ENCODE data around the gene PRKCZ. TPM values are rescaled to one million over a fixed set of nuclear protein-coding genes. Genes with fewer than 3 reads are reported as not detected.

The PRKCZ gene
- total RNA-seq, 1 donor from 2014 or later, result 3.5 TPM

DNA sequence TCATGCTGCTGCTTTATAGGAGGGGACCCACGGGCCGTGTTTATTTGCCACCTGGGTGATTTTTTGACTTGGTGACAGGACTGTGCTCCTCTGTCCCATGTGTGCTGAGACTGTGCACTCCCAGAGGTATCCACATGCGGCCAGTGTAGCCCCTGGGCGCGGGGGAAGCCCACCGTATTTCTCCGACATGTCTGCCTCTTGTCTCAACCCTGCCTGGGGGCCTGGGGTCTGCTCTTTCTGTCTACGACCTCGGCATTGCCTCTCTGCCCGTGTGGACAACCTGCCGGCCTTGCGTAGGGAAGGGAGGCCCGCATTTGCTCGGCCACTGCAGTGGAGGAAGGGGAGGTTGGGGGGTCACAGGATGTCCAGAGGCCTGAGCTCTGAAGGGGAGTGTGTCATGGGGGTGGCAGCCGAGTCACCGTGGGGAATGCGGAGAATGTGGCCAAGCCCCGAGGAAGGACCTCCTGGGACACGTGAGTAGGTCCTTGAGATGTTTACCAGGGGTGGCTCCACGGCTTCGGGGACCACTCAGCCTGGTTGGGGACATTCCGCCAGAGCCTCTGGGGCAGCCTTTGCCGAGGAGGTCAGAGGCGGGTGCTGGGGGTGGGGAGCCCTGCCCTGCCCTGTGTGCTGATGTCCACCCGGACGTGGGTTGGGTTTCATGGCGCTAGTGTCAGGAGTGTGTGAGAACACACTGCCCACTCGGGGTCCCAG, 11.0 kb downstream of the PRKCZ start:
- intact Hi-C loops (cut with micrococcal nuclease), result no loop called here

- intact Hi-C loops (cut with micrococcal nuclease), result no loop called here
These were observed 15.5 kb downstream of the PRKCZ start for GRCh38 chr1:2065699-2066098.

GRCh38 chr1:2067393-2067792, 17.2 kb downstream of the PRKCZ start:
- intact Hi-C loops (cut with micrococcal nuclease), result no loop called here

DNA sequence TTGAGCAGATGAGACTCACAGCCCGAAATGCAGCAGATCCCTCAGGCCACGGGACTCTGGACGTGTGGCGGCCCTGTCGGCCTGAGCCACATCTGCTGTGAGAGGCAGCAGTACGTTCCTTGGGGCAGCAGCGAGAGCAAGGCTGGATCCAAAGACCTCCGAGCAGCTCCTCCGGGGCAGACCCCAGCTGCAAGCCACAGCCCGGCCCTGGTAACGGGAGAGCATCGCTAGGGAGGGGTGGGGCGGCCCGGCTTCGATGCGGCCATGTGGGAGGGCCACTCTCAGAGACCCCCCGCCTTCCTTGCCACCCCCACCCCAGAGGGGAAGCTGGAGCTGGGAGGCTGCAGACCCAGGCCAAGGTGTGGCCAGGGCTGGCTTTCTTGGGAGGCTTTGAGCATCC, 17.8 kb downstream of the PRKCZ start:
- intact Hi-C loops (cut with micrococcal nuclease), result no loop called here

- intact Hi-C loops (cut with micrococcal nuclease), result no loop called here
These were observed 18.7 kb downstream of the PRKCZ start for GRCh38 chr1:2068951-2069350.

- intact Hi-C loops (cut with micrococcal nuclease), result no loop called here
These were observed 19.8 kb downstream of the PRKCZ start for GRCh38 chr1:2070016-2070415.

DNA sequence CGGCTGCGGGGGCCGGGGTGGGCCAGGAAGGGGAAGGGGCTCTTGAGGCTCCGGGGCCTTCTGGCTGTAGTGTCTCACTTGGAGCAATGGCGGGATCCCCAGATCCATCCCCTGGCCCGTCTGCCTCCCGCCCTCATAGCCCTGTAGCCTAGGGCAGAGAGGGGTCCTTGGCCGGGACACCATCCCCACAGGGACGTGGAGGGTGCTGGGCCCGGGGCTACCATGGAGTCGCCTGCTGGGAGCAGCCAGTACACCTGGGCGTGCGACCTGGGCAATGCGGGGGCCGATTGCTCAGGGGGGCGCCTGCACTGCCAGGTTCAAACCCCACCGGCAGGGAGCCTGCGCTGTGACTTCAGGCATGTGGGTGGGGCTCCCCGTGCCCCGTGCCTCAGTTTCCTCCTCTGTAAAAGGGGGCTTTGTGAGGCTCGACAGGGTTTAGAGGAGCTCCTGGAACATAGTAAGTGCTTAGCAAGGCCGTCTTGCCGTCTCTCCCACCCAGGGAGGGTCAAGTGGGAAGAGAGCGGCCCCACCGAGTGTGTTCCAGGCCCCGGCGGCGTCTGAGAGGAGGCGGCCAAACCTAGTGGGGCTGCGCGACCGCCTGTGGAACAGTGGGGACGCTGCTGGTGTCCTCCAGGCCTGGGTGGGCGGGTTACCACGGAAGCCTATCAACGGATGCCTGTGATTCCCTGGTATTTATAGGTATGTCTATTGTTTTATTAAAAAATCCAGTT, 20.8 kb downstream of the PRKCZ start:
- intact Hi-C loops (cut with micrococcal nuclease), result no loop called here

DNA sequence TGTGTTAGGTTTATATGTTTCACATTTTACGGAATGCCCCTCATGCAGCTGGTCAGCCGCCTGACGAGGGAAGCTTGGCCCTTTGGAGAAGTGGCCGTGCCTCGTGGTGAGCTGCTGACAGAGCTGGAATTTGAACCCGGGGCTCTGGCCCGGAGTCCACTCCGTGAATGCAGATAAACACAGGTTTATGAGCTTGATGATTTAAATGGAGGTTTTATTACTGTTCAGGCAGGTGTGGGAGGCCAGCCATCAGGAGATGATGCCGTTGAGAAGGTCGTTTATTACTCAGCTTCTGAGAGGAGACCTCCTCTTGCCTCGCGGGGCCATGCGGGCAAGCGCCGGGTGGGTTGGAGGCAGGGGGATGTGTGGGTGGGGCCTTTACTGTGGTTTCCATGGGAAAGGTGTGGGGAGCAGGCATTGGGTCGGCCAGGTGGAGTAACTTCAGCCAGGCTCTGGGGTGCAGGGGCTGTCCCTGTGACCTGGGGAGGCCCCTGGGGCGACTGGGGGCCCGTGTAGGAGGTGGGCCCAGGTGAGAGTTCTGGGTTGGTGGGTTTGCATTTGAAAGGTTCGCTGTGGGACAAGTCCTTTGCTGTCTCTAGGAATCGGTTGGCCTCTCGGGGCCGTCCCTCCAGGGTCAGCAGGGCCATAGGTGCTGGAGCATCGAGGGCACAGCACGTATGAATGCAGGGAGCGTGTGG, 22.0 kb downstream of the PRKCZ start:
- intact Hi-C loops (cut with micrococcal nuclease), result no loop called here

- intact Hi-C loops (cut with micrococcal nuclease), result no loop called here
These were observed 22.7 kb downstream of the PRKCZ start for GRCh38 chr1:2072891-2073290.

DNA sequence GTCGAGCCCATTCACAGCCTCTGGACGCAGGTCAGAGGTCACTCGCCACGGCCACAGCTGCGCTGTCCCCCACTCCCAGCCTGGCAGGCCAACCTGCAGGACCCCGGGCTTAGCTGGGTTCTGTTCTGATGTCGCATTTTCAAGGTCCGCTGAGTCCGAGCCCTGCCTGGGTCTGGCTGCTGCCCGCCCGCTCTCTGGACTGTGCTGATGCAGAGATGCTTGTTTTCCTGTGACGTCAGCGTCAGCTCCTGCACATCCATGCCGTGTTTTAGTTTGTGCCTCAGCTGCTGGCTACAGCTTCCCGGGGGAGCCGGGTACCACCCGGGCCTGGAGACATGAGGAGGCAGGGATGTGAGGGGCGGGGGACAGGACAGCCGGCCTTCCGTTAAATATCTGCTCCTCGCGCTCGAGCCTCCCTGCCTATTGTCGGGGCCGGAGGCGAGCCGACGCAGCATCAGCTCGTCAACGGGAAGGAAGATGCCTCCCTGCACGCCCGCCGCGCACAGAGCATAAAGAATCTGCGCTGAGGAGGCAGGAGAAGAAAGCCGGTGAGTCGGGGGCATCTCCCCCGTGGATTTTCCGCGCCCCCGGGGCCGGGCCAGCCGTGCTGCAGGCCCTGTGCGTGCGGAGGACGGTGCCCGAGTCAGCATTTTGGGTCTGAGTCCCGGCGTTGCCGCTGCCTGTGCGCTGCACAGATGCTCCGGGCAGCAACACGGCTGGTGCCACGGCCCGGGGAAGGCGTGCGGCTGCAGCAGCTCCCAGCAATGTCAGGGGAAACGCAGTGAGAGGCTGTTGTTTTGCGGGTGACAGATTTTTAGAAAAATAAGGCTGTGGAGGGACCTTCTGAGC, 23.4 kb downstream of the PRKCZ start:
- intact Hi-C loops (cut with micrococcal nuclease), result no loop called here

GRCh38 chr1:2074396-2074795, 24.2 kb downstream of the PRKCZ start:
- intact Hi-C loops (cut with micrococcal nuclease), result no loop called here

DNA sequence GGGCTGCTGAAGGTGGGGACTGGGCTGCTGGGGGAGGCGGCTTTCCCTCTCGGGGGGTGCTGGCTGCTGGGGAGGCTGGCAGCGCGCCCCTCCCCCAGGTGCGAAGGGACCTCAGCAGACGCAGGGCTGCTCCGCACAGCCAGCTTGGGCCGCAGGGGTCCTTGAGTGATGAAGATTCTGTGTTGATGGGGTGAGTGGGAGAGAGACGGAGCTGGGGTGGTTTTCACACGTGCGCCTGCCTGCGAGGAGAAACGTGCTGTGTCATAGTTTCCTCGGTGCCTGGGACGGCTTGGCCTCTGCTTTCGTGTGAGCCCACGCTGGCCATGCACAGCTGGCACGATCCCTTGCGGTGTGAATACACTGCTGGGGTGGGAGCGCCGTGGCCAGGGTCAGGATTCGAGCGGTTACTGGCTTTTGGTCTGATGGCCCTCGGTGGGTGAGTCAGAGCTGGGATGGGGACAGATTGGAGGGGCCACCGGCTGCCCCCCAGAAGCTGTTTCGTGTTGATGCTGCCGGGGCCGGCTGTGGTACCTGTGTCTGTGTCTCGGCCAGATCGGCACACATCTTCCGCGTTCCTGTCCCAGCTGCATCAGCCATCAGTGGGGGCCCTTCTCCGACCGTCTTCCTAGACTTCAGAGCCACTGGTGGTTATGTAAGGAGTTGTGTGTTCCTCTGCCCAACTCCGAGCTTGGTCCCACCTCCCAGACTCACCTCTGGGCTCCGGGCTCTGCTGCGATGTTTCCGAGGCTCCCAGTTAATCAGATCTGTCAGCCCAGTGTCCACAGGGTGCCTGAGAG, 24.9 kb downstream of the PRKCZ start:
- intact Hi-C loops (cut with micrococcal nuclease), result no loop called here

DNA sequence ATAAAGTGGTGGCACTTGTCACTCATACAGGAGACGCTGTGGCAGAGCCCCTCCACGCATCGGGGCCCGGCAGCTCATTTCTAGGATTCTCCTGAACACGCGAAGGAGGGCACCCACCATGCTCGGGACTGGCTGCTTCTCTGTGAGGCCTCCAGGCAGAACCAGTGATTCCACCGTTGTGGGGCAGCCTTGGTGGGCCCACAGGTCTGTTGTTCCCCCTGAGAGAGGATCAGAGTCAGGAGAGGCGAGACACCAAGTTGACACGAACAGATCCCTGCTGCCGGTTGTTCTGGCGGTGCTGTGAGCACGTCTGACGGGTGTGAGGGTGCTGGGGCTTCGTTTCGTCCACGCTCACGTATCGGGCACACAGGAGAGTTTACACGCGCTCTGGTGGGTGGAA, 26.6 kb downstream of the PRKCZ start:
- intact Hi-C loops (cut with micrococcal nuclease), result no loop called here

DNA sequence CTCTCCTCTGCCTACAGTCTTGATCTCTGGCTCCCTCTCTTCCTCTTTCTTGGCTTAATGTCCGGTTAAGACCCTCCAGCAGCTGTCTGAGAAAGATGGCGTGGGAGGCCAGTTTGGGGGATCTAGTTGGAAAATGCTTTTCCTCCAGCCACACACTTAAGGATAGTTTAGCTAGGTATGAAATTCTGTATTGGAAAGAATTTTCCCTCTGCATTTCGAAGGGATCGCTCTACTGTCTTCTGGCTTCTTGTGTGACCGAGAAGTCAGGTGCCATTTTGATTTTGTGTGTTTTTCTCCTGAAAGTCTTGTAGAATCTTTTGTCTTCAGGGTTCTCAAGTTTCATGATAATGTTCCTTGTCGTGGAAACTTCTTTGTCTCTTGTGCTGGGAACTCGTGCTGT, 28.0 kb downstream of the PRKCZ start:
- intact Hi-C loops (cut with micrococcal nuclease), result no loop called here

- intact Hi-C loops (cut with micrococcal nuclease), result no loop called here
These were observed 29.3 kb downstream of the PRKCZ start for GRCh38 chr1:2079396-2080085.

DNA sequence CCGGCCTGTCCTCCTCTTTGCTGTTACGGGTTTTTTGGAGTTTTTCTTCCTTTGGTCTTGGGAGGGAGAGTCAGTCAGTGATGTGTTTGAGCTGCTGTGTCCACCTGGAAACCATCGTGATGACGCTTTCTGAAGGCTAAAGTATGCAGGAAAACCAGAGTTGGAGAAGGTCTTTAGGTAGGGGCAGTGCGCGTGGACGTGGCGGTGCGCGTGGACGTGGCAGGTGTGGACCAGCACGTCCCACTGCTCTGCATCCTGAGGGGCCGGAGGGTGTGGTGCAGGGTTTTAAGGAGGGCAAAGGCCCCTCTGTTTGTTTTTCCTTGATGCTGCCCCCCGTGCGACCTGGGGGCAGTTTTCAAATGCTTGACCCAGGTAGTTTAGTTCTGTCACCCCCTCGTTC, 29.9 kb downstream of the PRKCZ start:
- intact Hi-C loops (cut with micrococcal nuclease), result no loop called here

- intact Hi-C loops (cut with micrococcal nuclease), result no loop called here
These were observed 30.7 kb downstream of the PRKCZ start for GRCh38 chr1:2080884-2081283.

DNA sequence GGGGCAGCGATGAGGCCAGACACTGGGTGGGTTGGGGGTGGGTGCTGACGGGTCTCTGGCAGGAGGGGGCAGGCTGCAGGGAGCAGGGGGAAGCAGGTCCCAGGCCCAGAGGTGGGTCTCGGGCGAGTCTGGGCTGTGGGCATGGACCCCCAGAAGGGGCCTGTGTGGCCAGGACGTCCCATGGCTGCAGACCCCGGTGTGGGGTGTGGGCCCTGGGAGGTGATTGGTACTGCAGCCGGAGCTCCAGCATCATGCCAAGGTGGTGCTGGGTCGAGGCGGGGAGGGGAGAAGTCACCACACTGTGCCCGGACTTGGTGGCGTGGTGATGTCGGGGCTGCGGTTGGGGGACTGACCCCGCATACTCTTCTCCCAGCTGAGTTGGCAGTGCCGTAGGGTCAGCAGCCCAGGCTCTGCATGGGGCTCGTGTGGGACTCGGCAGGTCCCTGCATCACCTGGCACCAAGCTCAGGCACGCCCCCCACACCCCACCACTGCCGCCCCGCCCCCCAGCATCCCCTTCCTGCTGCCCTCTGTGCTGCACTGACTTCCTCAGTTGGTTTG, 31.2 kb downstream of the PRKCZ start:
- intact Hi-C loops (cut with micrococcal nuclease), result no loop called here

- intact Hi-C loops (cut with micrococcal nuclease), result no loop called here
These were observed 31.9 kb downstream of the PRKCZ start for GRCh38 chr1:2082064-2082463.

- intact Hi-C loops (cut with micrococcal nuclease), result no loop called here
These were observed 33.5 kb downstream of the PRKCZ start for GRCh38 chr1:2083666-2084065.

Data from T-helper 2 cell treated with Interferon-gamma antibody and Interleukin-4, amounts not matched to agents 100 ng/mL and 5 ng/mL, for 36 hours (primary cell).